ENCODE data around the gene AEBP2.

AEBP2 gene

DNA sequence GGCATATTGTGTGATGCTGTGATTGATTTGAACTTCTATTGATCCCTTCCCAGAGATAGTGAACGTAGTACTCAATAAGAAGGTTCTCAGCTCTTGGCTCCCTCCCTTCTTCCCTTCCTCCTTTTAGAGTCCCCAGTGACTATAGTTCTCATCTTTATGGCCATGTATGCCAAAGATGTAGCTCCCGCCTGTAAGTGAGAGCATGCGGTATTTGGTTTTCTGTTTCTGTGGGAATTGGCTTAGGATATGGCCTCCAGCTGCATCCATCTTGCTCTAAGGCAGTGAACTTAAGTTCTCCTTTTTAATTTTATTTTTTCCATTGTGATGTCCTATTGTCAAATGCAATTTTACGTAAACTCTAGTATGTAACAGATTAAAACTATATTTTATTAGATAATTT is 109.5 kb downstream of the AEBP2 start:
- DNase-seq (ENCODE audit: low read depth in 4 of 4, low spot score in 1 of 4) = no peak

DNA sequence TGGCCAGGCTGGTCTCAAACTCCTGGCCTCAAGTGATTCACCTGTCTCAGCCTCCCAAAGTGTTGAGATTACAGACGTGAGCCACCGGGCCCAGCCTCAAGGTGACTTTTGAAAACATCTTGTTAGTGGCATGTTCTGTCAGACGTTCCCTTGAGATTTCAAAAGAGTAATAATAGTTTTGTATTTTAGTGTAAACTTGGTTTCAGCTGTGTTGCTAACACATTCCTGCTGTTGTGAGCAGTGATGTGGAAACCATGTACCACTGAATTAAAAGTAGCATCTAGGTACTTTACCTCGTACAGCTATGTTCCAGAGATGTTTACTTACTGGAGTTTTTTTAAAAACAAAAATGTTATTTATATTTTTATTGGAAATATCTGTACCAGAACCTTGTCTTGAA is 111.3 kb downstream of the AEBP2 start:
- DNase-seq (ENCODE audit: low read depth in 4 of 4, low spot score in 1 of 4) = no peak

GRCh38 chr12:19552441-19553097 is 113.3 kb downstream of the AEBP2 start:
- peak in 1 of 4 experiments; percentile 10 for DNase-seq (ENCODE audit: low read depth in 4 of 4, low spot score in 1 of 4)

GRCh38 chr12:19553175-19553574 is 113.9 kb downstream of the AEBP2 start:
- DNase-seq (ENCODE audit: low read depth in 4 of 4, low spot score in 1 of 4) = no peak

- no peak for DNase-seq (ENCODE audit: low read depth in 4 of 4, low spot score in 1 of 4)
These were observed 122.2 kb downstream of the AEBP2 start for GRCh38 chr12:19561411-19561961.

Data from stimulated activated CD4-positive, alpha-beta T cell treated with anti-CD3 and anti-CD28 coated beads, Interleukin-1b, Interleukin-23, amount 100 ng/mL, for 24 hours (primary cell).